Neural cell (in vitro differentiated cells): ENCODE results near the gene MAST4. TPM values are rescaled to one million over a fixed set of nuclear protein-coding genes. Genes with fewer than 3 reads are reported as not detected.
A peak's percentile ranks its signal among the peaks of the same experiment; 100 is the strongest.

Experiments
- H2AFZ ChIP-seq: fragments of 200-600, 300-800 bp; sonication (generic), shearing (Covaris generic); 2 replicates; pipeline ENCODE4 v1.6.0; 2014; ENCODE audit warnings: low read depth, mild to moderate bottlenecking, antibody characterized with exemption, low read length, moderate library complexity
- H3F3A ChIP-seq: fragments of 200-600 bp; shearing (Covaris generic); 2 replicates; pipeline ENCODE4 v1.6.1; 2016; ENCODE audit warnings: mild to moderate bottlenecking, moderate library complexity, mixed read lengths, antibody characterized with exemption, low read length; ENCODE audit not compliant: insufficient read depth, poor library complexity, severe bottlenecking
- H3K27ac ChIP-seq: fragments of 200-600, 300-800 bp; sonication (generic), shearing (Covaris generic); 2 replicates; pipeline ENCODE4 v1.5.1; 2014; ENCODE audit warnings: mild to moderate bottlenecking, low read length, moderate library complexity
- H3K27me3 ChIP-seq: fragments of 300-800, 200-600 bp; sonication (generic), shearing (Covaris generic); 2 replicates; pipeline ENCODE4 v1.6.0; 2014; ENCODE audit warnings: mild to moderate bottlenecking, low read depth, low read length, moderate library complexity; ENCODE audit not compliant: insufficient read depth
- H3K36me3 ChIP-seq: fragments of 300-800, 200-600 bp; sonication (generic), shearing (Covaris generic); 2 replicates; pipeline ENCODE4 v1.5.1; 2014; ENCODE audit warnings: mild to moderate bottlenecking, antibody characterized with exemption, low read length, moderate library complexity; ENCODE audit not compliant: insufficient read depth
- H3K4me2 ChIP-seq: fragments of 300-800, 200-600 bp; sonication (generic), shearing (Covaris generic); 2 replicates; pipeline ENCODE4 v1.6.0; 2014; ENCODE audit warnings: mild to moderate bottlenecking, low read length
- H3K4me3 ChIP-seq: fragments of 300-800, 200-600 bp; sonication (generic), shearing (Covaris generic); 2 replicates; pipeline ENCODE4 v1.5.1; 2014; ENCODE audit warnings: mild to moderate bottlenecking, low read length, moderate library complexity
- H3K79me2 ChIP-seq: fragments of 200-600 bp; shearing (Covaris generic); replicated peaks from 2 replicates; pipeline ENCODE4 v1.6.0; 2014; ENCODE audit warnings: mild to moderate bottlenecking, low read length, moderate library complexity; ENCODE audit not compliant: insufficient read depth
- H3K9ac ChIP-seq: fragments of 300-800, 200-600 bp; sonication (generic), shearing (Covaris generic); 2 replicates; pipeline ENCODE4 v1.6.1; 2016; ENCODE audit warnings: mild to moderate bottlenecking, low read length, mixed read lengths
- H3K9me2 ChIP-seq: fragments of 200-600 bp; shearing (Covaris generic); 2 replicates; pipeline ENCODE4 v1.6.1; 2016; ENCODE audit warnings: mild to moderate bottlenecking, low read length, mixed read lengths; ENCODE audit not compliant: insufficient read depth
- H3K9me3 ChIP-seq: fragments of 200-600, 300-800 bp; sonication (generic), shearing (Covaris generic); 2 replicates; pipeline ENCODE4 v1.6.1; 2016; ENCODE audit warnings: mild to moderate bottlenecking, mixed run types, low read length, moderate library complexity, mixed read lengths
- H4K20me1 ChIP-seq: fragments of 200-600 bp; shearing (Covaris generic); 2 replicates; pipeline ENCODE4 v1.6.1; 2016; ENCODE audit warnings: mild to moderate bottlenecking, mixed run types; ENCODE audit not compliant: insufficient read depth
- EP300 ChIP-seq: fragments of 450-650 bp; conservative IDR thresholded peaks from 2 replicates; pipeline ENCODE4 v1.6.1; 2014; ENCODE audit warnings: antibody characterized with exemption, mild to moderate bottlenecking, moderate library complexity; ENCODE audit not compliant: poor library complexity, severe bottlenecking
- EZH2 ChIP-seq: fragments of 200-600, 300-800 bp; shearing (Covaris generic), sonication (generic); IDR thresholded peaks from 2 replicates; pipeline ENCODE4 v1.6.1; 2014; ENCODE audit warnings: antibody characterized with exemption, low read length, borderline replicate concordance, mild to moderate bottlenecking; ENCODE audit not compliant: insufficient read depth, poor library complexity, severe bottlenecking
- MXI1 ChIP-seq: fragments of 450-650 bp; conservative IDR thresholded peaks from 2 replicates; pipeline ENCODE4 v1.6.1; 2014; ENCODE audit warnings: antibody characterized with exemption, mild to moderate bottlenecking; ENCODE audit not compliant: poor library complexity, severe bottlenecking
- POLR2AphosphoS5 ChIP-seq: IDR thresholded peaks from 2 replicates; pipeline ENCODE4 v1.6.1; 2012
- RAD21 ChIP-seq: fragments of 450-650 bp; conservative IDR thresholded peaks from 2 replicates; pipeline ENCODE4 v1.6.1; 2014; ENCODE audit warnings: antibody characterized with exemption, mild to moderate bottlenecking, moderate library complexity
- SMC3 ChIP-seq: fragments of 450-650 bp; conservative IDR thresholded peaks from 2 replicates; pipeline ENCODE4 v1.6.1; 2014; ENCODE audit warnings: antibody characterized with exemption, mild to moderate bottlenecking, moderate library complexity; ENCODE audit not compliant: poor library complexity
- TAF1 ChIP-seq: IDR thresholded peaks from 2 replicates; pipeline ENCODE4 v1.6.1; 2012; ENCODE audit warnings: low read depth
- polyA minus RNA-seq: library from RNA; depleted of rRNA, polyadenylated mRNA; stranded (reverse); fragments of >200 nt; gene quantifications from 2 replicates; pipeline ENCODE4 v1.2.3, GENCODE V29; 2014
- polyA plus RNA-seq: library from polyadenylated mRNA; depleted of rRNA; stranded (reverse); fragments of >200 nt; gene quantifications from 2 replicates; pipeline ENCODE4 v1.2.3, GENCODE V29; 2014
- TF ChIP-seq, protein P1 (sequence below): IDR thresholded peaks from 2 replicates; pipeline ENCODE4 v1.6.1; 2012; ENCODE audit warnings: borderline replicate concordance
- TF ChIP-seq, protein P2 (sequence below): fragments of 450-650 bp; IDR thresholded peaks from 2 replicates; pipeline ENCODE4 v1.5.1; 2014; ENCODE audit warnings: antibody characterized with exemption, mild to moderate bottlenecking, moderate library complexity; ENCODE audit not compliant: poor library complexity, severe bottlenecking

Gene MAST4
- polyA plus RNA-seq (2.3 TPM in 2 replicates), polyA minus RNA-seq (8.3 and 13.0 TPM in 2 replicates)

DNA sequence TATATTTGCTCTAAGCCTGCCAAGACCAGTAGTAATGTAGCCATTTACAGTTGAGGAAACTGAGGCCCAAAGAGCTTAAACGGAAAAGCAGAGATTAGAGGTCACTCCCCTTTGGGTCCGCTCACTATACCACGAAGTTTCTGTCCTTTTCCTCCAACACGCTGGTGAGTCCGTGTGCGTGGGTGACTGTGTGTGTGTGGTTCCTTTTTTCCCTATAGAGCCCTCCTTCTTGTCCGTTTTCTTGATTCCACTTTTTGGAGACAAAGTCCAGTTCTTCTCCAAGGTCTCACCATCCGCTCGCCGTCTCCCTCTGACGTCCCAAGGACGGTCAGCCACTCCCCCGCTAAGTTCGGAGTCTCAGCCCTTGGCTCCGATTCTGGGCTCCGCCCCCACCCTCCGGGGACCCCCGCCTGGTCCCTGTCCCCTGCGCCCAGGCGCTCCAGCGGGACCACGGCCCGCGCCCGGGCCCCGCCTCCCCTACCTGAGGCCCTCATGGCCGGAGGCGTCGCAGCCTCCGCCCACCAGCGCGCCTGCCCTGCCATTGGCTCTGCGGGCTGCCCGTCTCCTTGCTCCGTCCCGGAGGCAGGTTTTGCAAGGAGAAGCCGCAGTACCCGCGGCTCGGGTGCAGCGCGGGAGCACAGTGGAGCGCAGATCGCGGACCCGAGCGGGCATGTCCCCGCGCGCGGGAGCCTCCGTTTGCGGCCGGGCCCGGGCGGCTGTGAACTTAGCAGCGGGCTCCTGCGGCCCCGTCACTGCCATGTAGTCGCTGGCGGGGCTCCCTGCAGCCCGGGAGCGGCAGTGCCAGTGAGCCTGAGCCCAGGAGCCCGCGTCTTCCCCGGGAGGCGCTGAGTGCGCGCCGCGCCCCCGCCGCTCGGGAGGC, at the start of gene MAST4:
MAST4 (plus strand) TSS at position 638 of the 880 bp plus-strand sequence. CDS start 263 bp downstream, outside the sequence.
- no peaks in the 10 kb centered on the region for H3K9me2 ChIP-seq
- H3K4me3 ChIP-seq: peak within 1 kb of the TSS; percentile 88
- H3K36me3 ChIP-seq: no peaks in the 10 kb centered on the region
- H3K27me3 ChIP-seq: peaks cover 34% of the 10 kb centered on the region
- no peaks in the 10 kb centered on the region for H3K9me3 ChIP-seq
- no peak within 1 kb of the TSS for H3K27ac ChIP-seq
- H3K79me2 ChIP-seq: no peaks in the 10 kb centered on the region
- H3K4me2 ChIP-seq: peak within 1 kb of the TSS; percentile 91
- no peaks in the 10 kb centered on the region for H4K20me1 ChIP-seq
- H3F3A ChIP-seq: no peaks in the 10 kb centered on the region
- TF ChIP-seq EP300 (no peak), MXI1 (peak; percentile 28), RAD21 (peak; percentile 43), TAF1 (peak; percentile 34), POLR2AphosphoS5 (peak; percentile 44)
- peak within 1 kb of the TSS; percentile 32 for H2AFZ ChIP-seq
- H3K9ac ChIP-seq: peak within 1 kb of the TSS; percentile 45

DNA sequence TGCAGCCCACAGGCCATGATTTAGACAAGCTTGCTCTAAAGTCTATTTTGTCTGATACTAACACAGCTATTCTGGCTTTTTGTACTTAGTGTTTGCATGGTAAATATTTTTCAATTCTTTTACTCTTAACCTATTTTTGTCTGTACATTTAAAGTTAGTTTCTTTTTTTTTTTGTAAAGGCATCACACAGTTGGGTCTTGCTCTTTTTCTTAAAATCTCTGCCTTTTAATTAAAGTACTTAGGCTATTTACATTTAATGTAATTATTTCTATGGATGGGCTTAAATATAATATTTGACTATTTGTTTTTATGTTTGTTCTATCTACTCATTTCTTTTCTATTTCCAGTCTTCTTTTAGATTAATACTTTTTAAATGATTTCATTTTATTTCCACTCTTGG, 49.7 kb upstream of the MAST4 start:
- no peak overlapping the region for H2AFZ ChIP-seq
- H3F3A ChIP-seq: no peaks in the 10 kb centered on the region
- no peak overlapping the region for H3K9ac ChIP-seq
- no peaks in the 10 kb centered on the region for H3K9me3 ChIP-seq
- no peaks in the 10 kb centered on the region for H3K79me2 ChIP-seq
- no peak overlapping the region for H3K4me2 ChIP-seq
- no peaks in the 10 kb centered on the region for H3K27me3 ChIP-seq
- H3K36me3 ChIP-seq: no peaks in the 10 kb centered on the region
- no peaks in the 10 kb centered on the region for H3K9me2 ChIP-seq
- H4K20me1 ChIP-seq: no peaks in the 10 kb centered on the region
- no peak overlapping the region for H3K27ac ChIP-seq
- no peak overlapping the region for H3K4me3 ChIP-seq
- TF ChIP-seq EZH2 (no peak), RAD21 (no peak), TAF1 (no peak), SMC3 (no peak), MXI1 (no peak), EP300 (no peak), POLR2AphosphoS5 (no peak)
- TF ChIP-seq, protein P1, sequence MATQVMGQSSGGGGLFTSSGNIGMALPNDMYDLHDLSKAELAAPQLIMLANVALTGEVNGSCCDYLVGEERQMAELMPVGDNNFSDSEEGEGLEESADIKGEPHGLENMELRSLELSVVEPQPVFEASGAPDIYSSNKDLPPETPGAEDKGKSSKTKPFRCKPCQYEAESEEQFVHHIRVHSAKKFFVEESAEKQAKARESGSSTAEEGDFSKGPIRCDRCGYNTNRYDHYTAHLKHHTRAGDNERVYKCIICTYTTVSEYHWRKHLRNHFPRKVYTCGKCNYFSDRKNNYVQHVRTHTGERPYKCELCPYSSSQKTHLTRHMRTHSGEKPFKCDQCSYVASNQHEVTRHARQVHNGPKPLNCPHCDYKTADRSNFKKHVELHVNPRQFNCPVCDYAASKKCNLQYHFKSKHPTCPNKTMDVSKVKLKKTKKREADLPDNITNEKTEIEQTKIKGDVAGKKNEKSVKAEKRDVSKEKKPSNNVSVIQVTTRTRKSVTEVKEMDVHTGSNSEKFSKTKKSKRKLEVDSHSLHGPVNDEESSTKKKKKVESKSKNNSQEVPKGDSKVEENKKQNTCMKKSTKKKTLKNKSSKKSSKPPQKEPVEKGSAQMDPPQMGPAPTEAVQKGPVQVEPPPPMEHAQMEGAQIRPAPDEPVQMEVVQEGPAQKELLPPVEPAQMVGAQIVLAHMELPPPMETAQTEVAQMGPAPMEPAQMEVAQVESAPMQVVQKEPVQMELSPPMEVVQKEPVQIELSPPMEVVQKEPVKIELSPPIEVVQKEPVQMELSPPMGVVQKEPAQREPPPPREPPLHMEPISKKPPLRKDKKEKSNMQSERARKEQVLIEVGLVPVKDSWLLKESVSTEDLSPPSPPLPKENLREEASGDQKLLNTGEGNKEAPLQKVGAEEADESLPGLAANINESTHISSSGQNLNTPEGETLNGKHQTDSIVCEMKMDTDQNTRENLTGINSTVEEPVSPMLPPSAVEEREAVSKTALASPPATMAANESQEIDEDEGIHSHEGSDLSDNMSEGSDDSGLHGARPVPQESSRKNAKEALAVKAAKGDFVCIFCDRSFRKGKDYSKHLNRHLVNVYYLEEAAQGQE: no peak
- TF ChIP-seq, protein P2, sequence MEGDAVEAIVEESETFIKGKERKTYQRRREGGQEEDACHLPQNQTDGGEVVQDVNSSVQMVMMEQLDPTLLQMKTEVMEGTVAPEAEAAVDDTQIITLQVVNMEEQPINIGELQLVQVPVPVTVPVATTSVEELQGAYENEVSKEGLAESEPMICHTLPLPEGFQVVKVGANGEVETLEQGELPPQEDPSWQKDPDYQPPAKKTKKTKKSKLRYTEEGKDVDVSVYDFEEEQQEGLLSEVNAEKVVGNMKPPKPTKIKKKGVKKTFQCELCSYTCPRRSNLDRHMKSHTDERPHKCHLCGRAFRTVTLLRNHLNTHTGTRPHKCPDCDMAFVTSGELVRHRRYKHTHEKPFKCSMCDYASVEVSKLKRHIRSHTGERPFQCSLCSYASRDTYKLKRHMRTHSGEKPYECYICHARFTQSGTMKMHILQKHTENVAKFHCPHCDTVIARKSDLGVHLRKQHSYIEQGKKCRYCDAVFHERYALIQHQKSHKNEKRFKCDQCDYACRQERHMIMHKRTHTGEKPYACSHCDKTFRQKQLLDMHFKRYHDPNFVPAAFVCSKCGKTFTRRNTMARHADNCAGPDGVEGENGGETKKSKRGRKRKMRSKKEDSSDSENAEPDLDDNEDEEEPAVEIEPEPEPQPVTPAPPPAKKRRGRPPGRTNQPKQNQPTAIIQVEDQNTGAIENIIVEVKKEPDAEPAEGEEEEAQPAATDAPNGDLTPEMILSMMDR: no peak
